ENCODE results near the gene C1orf159.
"Not testable (repeated sequence)": the region's sequence is repeated elsewhere in the genome, so short reads cannot be mapped to it uniquely, and the experiment has no call there.

C1orf159 gene

GRCh38 chr1:1067284-1067859, 48.5 kb downstream of the C1orf159 start:
- Histone ChIP-seq H3K36me3 (ENCODE audit: control insufficient read depth in 4 of 4, insufficient read depth in 4 of 4, low read length in 3 of 4) (no peaks in the 10 kb centered on the region), H3K27ac (ENCODE audit: insufficient read depth in 1 of 2, low read depth in 1 of 2, low read length in 2 of 2, poor library complexity in 1 of 2, severe bottlenecking in 2 of 2) (no peak overlapping the region), H3K4me1 (ENCODE audit: control extremely low read depth in 1 of 4, control insufficient read depth in 4 of 4, insufficient read depth in 4 of 4, low read length in 3 of 4) (peaks cover 0 to 43% (median 36%) of the 10 kb centered on the region in 4 experiments), H3K4me3 (ENCODE audit: control insufficient read depth in 1 of 7, extremely low read depth in 1 of 7, insufficient read depth in 4 of 7, low read depth in 2 of 7, low read length in 6 of 7) (no peak overlapping the region), H3K27me3 (replicated peaks in 2 of 5; ENCODE audit: control insufficient read depth in 4 of 5, insufficient read depth in 5 of 5, low read length in 4 of 5) (peaks cover 0 to 47% (median 8%) of the 10 kb centered on the region in 5 experiments), H3K9me3 (ENCODE audit: control extremely low read depth in 1 of 5, control insufficient read depth in 4 of 5, insufficient read depth in 2 of 5, low read depth in 1 of 5, low read length in 4 of 5) (no peaks in the 10 kb centered on the region)
- POLR2A ChIA-PET = no interaction called here
- 90% methylated on average over 52 of the region's 54 CpGs for WGBS (ENCODE audit: insufficient coverage)
- DNase-seq = no peak
- CTCF ChIA-PET = no interaction called here

GRCh38 chr1:1066403-1067283, 49.2 kb downstream of the C1orf159 start:
- no peak overlapping the region for H3K4me3 ChIP-seq (ENCODE audit: control insufficient read depth in 1 of 7, extremely low read depth in 1 of 7, insufficient read depth in 4 of 7, low read depth in 2 of 7, low read length in 6 of 7)
- H3K27ac ChIP-seq (ENCODE audit: insufficient read depth in 1 of 2, low read depth in 1 of 2, low read length in 2 of 2, poor library complexity in 1 of 2, severe bottlenecking in 2 of 2) = no peak overlapping the region
- POLR2A ChIA-PET = no interaction called here
- CTCF ChIA-PET = no interaction called here
- peaks cover 0 to 54% (median 10%) of the 10 kb centered on the region in 5 experiments for H3K27me3 ChIP-seq (replicated peaks in 2 of 5; ENCODE audit: control insufficient read depth in 4 of 5, insufficient read depth in 5 of 5, low read length in 4 of 5)
- DNase-seq = peak in 1 of 3 donors; percentile 25
- H3K4me1 ChIP-seq (ENCODE audit: control extremely low read depth in 1 of 4, control insufficient read depth in 4 of 4, insufficient read depth in 4 of 4, low read length in 3 of 4) = peaks cover 0 to 46% (median 40%) of the 10 kb centered on the region in 4 experiments
- no peaks in the 10 kb centered on the region for H3K36me3 ChIP-seq (ENCODE audit: control insufficient read depth in 4 of 4, insufficient read depth in 4 of 4, low read length in 3 of 4)
- H3K9me3 ChIP-seq (ENCODE audit: control extremely low read depth in 1 of 5, control insufficient read depth in 4 of 5, insufficient read depth in 2 of 5, low read depth in 1 of 5, low read length in 4 of 5) = no peaks in the 10 kb centered on the region
- WGBS (ENCODE audit: insufficient coverage) = 87% methylated on average over 25 of the region's 27 CpGs

GRCh38 chr1:1065940-1066304, 50.0 kb downstream of the C1orf159 start:
- H3K4me3 ChIP-seq (ENCODE audit: control insufficient read depth in 1 of 7, extremely low read depth in 1 of 7, insufficient read depth in 4 of 7, low read depth in 2 of 7, low read length in 6 of 7); CTCF ChIA-PET; POLR2A ChIA-PET; H3K36me3 ChIP-seq (ENCODE audit: control insufficient read depth in 4 of 4, insufficient read depth in 4 of 4, low read length in 3 of 4); H3K9me3 ChIP-seq (ENCODE audit: control extremely low read depth in 1 of 5, control insufficient read depth in 4 of 5, insufficient read depth in 2 of 5, low read depth in 1 of 5, low read length in 4 of 5); DNase-seq; H3K27ac ChIP-seq (ENCODE audit: insufficient read depth in 1 of 2, low read depth in 1 of 2, low read length in 2 of 2, poor library complexity in 1 of 2, severe bottlenecking in 2 of 2): not testable (repeated sequence)
- 72% methylated on average over 8 of the region's 11 CpGs for WGBS (ENCODE audit: insufficient coverage)
- Histone ChIP-seq H3K27me3 (replicated peaks in 2 of 5; ENCODE audit: control insufficient read depth in 4 of 5, insufficient read depth in 5 of 5, low read length in 4 of 5) (peaks cover 0 to 61% (median 14%) of the 10 kb centered on the region in 5 experiments), H3K4me1 (ENCODE audit: control extremely low read depth in 1 of 4, control insufficient read depth in 4 of 4, insufficient read depth in 4 of 4, low read length in 3 of 4) (peaks cover 0 to 46% (median 41%) of the 10 kb centered on the region in 4 experiments)

GRCh38 chr1:1065265-1065939, 50.5 kb downstream of the C1orf159 start:
- 67% methylated on average over 15 of the region's 20 CpGs for WGBS (ENCODE audit: insufficient coverage)
- H3K27me3 ChIP-seq (replicated peaks in 2 of 5; ENCODE audit: control insufficient read depth in 4 of 5, insufficient read depth in 5 of 5, low read length in 4 of 5) = peaks cover 0 to 64% (median 16%) of the 10 kb centered on the region in 5 experiments
- ChIA-PET CTCF (interaction anchor here (1.7 kb wide), 1 partner anchor 33 kb away, joined by 12 read pairs; no protein-coding TSS in a partner anchor), POLR2A (interaction anchor here (0.7 kb wide), 1 partner anchor 93 kb away, joined by 4 read pairs; no protein-coding TSS in a partner anchor)
- no peak overlapping the region for H3K4me3 ChIP-seq (ENCODE audit: control insufficient read depth in 1 of 7, extremely low read depth in 1 of 7, insufficient read depth in 4 of 7, low read depth in 2 of 7, low read length in 6 of 7)
- H3K4me1 ChIP-seq (ENCODE audit: control extremely low read depth in 1 of 4, control insufficient read depth in 4 of 4, insufficient read depth in 4 of 4, low read length in 3 of 4) = peaks cover 0 to 44% (median 41%) of the 10 kb centered on the region in 4 experiments
- no peak for DNase-seq
- H3K36me3 ChIP-seq (ENCODE audit: control insufficient read depth in 4 of 4, insufficient read depth in 4 of 4, low read length in 3 of 4) = no peaks in the 10 kb centered on the region
- H3K9me3 ChIP-seq (ENCODE audit: control extremely low read depth in 1 of 5, control insufficient read depth in 4 of 5, insufficient read depth in 2 of 5, low read depth in 1 of 5, low read length in 4 of 5) = no peaks in the 10 kb centered on the region
- H3K27ac ChIP-seq (ENCODE audit: insufficient read depth in 1 of 2, low read depth in 1 of 2, low read length in 2 of 2, poor library complexity in 1 of 2, severe bottlenecking in 2 of 2) = no peak overlapping the region

- ChIA-PET POLR2A (interaction anchor here (0.7 to 1.4 kb wide), 5 partner anchors 24 to 110 kb away, joined by 3 to 7 read pairs (median 4); partner anchors contain the start of genes C1orf159 and TTLL10), CTCF (interaction anchor here (0.8 to 3.4 kb wide), 15 partner anchors 9 to 162 kb away, joined by 3 to 26 read pairs (median 4); no protein-coding TSS in a partner anchor)
- peak; percentile 97 to 99 (median 99) for DNase-seq
- Histone ChIP-seq H3K36me3 (ENCODE audit: control insufficient read depth in 4 of 4, insufficient read depth in 4 of 4, low read length in 3 of 4) (no peaks in the 10 kb centered on the region), H3K9me3 (ENCODE audit: control extremely low read depth in 1 of 5, control insufficient read depth in 4 of 5, insufficient read depth in 2 of 5, low read depth in 1 of 5, low read length in 4 of 5) (no peaks in the 10 kb centered on the region), H3K27ac (ENCODE audit: insufficient read depth in 1 of 2, low read depth in 1 of 2, low read length in 2 of 2, poor library complexity in 1 of 2, severe bottlenecking in 2 of 2) (peak overlapping the region in 1 of 2 experiments; percentile 75), H3K4me1 (ENCODE audit: control extremely low read depth in 1 of 4, control insufficient read depth in 4 of 4, insufficient read depth in 4 of 4, low read length in 3 of 4) (peaks cover 0 to 44% (median 42%) of the 10 kb centered on the region in 4 experiments), H3K4me3 (ENCODE audit: control insufficient read depth in 1 of 7, extremely low read depth in 1 of 7, insufficient read depth in 4 of 7, low read depth in 2 of 7, low read length in 6 of 7) (peak overlapping the region in 3 of 7 experiments; percentile 46 to 66 (median 51)), H3K27me3 (replicated peaks in 2 of 5; ENCODE audit: control insufficient read depth in 4 of 5, insufficient read depth in 5 of 5, low read length in 4 of 5) (peaks cover 0 to 62% (median 19%) of the 10 kb centered on the region in 5 experiments)
- WGBS (ENCODE audit: insufficient coverage) = 5% methylated on average over 37 of the region's 50 CpGs
Measured at GRCh38 chr1:1063945-1064831, 51.7 kb downstream of the C1orf159 start.

- Histone ChIP-seq H3K4me1 (ENCODE audit: control extremely low read depth in 1 of 4, control insufficient read depth in 4 of 4, insufficient read depth in 4 of 4, low read length in 3 of 4) (peaks cover 0 to 48% (median 44%) of the 10 kb centered on the region in 4 experiments), H3K36me3 (ENCODE audit: control insufficient read depth in 4 of 4, insufficient read depth in 4 of 4, low read length in 3 of 4) (no peaks in the 10 kb centered on the region), H3K27ac (ENCODE audit: insufficient read depth in 1 of 2, low read depth in 1 of 2, low read length in 2 of 2, poor library complexity in 1 of 2, severe bottlenecking in 2 of 2) (peak overlapping the region in 1 of 2 experiments; percentile 75), H3K4me3 (ENCODE audit: control insufficient read depth in 1 of 7, extremely low read depth in 1 of 7, insufficient read depth in 4 of 7, low read depth in 2 of 7, low read length in 6 of 7) (peak overlapping the region in 3 of 7 experiments; percentile 46 to 66 (median 51)), H3K9me3 (ENCODE audit: control extremely low read depth in 1 of 5, control insufficient read depth in 4 of 5, insufficient read depth in 2 of 5, low read depth in 1 of 5, low read length in 4 of 5) (no peaks in the 10 kb centered on the region), H3K27me3 (replicated peaks in 2 of 5; ENCODE audit: control insufficient read depth in 4 of 5, insufficient read depth in 5 of 5, low read length in 4 of 5) (peaks cover 0 to 69% (median 19%) of the 10 kb centered on the region in 5 experiments)
- 50% methylated on average over 15 of the region's 24 CpGs for WGBS (ENCODE audit: insufficient coverage)
- ChIA-PET POLR2A (interaction anchor here (1.2 to 1.4 kb wide), 4 partner anchors 23 to 110 kb away, joined by 3 to 7 read pairs (median 5); partner anchors contain the start of genes C1orf159 and TTLL10), CTCF (interaction anchor here (0.7 to 3.4 kb wide), 19 partner anchors 8 to 188 kb away, joined by 3 to 26 read pairs (median 4); partner anchors contain the start of gene PERM1)
- peak in 2 of 3 donors; percentile 61 to 75 for DNase-seq
Measured at GRCh38 chr1:1063261-1063944, 52.5 kb downstream of the C1orf159 start.
